Gastrocnemius medialis (tissue), 4 donors: Measurements from ENCODE around the gene TCF7L2. TPM values are rescaled to one million over a fixed set of nuclear protein-coding genes. Genes with fewer than 3 reads are reported as not detected.

Source experiments
- ATAC-seq, 2 donors: fragments of 150-250 bp; one replicate each; pipeline ENCODE4 v1.9.1; 2016
- DNase-seq, 2 donors: peaks; one replicate each; pipeline ENCODE4 v3.0.0-alpha.2; 2019
- H3K27ac ChIP-seq, 4 donors: fragments of 200-600 bp; sonication (generic); 1 replicate in 1 of 4; 2 replicates in 3 of 4; pipeline ENCODE4 v1.5.1; 2016 to 2018; ENCODE audit warnings: mild to moderate bottlenecking in 2 of 4, moderate library complexity in 1 of 4
- H3K27me3 ChIP-seq, 3 donors: fragments of 200-600 bp; sonication (generic) in 2 of 3; 1 replicate in 1 of 3; 2 replicates in 2 of 3; pipeline versions ENCODE4 v1.5.1 to v1.6.0; 2016 to 2019; ENCODE audit warnings: mild to moderate bottlenecking in 1 of 3, moderate library complexity in 1 of 3
- H3K36me3 ChIP-seq, 2 donors: fragments of 200-600 bp; sonication (generic) in 1 of 2; one replicate each; pipeline ENCODE4 v1.5.1; 2017 to 2018
- H3K4me1 ChIP-seq, 2 donors: fragments of 200-600 bp; sonication (generic) in 1 of 2; one replicate each; pipeline ENCODE4 v1.5.1; 2016 to 2017; ENCODE audit warnings: mild to moderate bottlenecking in 2 of 2
- H3K4me3 ChIP-seq, 4 donors: fragments of 200-600 bp; sonication (generic) in 3 of 4; 1 replicate in 1 of 4; 2 replicates in 3 of 4; pipeline ENCODE4 v1.5.1; 2016 to 2019; ENCODE audit warnings: mild to moderate bottlenecking in 2 of 4
- H3K9me3 ChIP-seq, 3 donors: fragments of 200-600 bp; sonication (generic) in 2 of 3; 1 replicate in 1 of 3; 2 replicates in 2 of 3; pipeline ENCODE4 v1.5.1; 2016 to 2019
- CTCF ChIP-seq, 5 experiments: fragments of 450-650 bp in 3 of 5; fragments of 200-600 bp in 2 of 5; sonication (generic) in 2 of 5; IDR thresholded peaks in 4 of 5; conservative IDR thresholded peaks in 1 of 5; 1 replicate in 4 of 5; 2 replicates in 1 of 5; pipeline ENCODE4 v1.5.1; 2016 to 2019; ENCODE audit warnings: antibody characterized with exemption in 5 of 5, mild to moderate bottlenecking in 3 of 5, moderate library complexity in 3 of 5
- POLR2A ChIP-seq, 2 donors: fragments of 450-650 bp; IDR thresholded peaks; one replicate each; pipeline ENCODE4 v1.6.1; 2017; ENCODE audit warnings: antibody characterized with exemption in 2 of 2, mild to moderate bottlenecking in 2 of 2, moderate library complexity in 2 of 2
- in situ Hi-C, 4 donors: fragments of 200-750 bp; cut with MboI; loops; one replicate each; pipeline versions ENCODE4 v1.15.0 to v1.8.0; 2017; ENCODE audit warnings: low sequenced_read_pairs in 4 of 4
- intact Hi-C: fragments of 100-400 bp; cut with DNase I; formaldehyde crosslinking; loops from one replicate; pipeline ENCODE4 v1.15.1; 2023; ENCODE audit warnings: low total_unique reads
- total RNA-seq, 4 donors: library from RNA; depleted of rRNA; stranded (reverse); fragments of >200 nt; gene quantifications; one replicate each; pipeline versions ENCODE4 v1.1.0 to v1.2.3, GENCODE V29; 2016

The TCF7L2 gene
- total RNA-seq, 4 donors from 2014 or later = 4.6 to 5.1 (median 5.0) TPM

- H3K27me3 ChIP-seq = no peaks in the 10 kb centered on the region
- DNase-seq = no peak
- H3K36me3 ChIP-seq = no peaks in the 10 kb centered on the region
- TF ChIP-seq CTCF (IDR thresholded peaks at IDR 0.05 in 4 of 5, conservative IDR thresholded peaks at IDR 0.05 in 1 of 5) = no peak
- no peak for TF ChIP-seq POLR2A (IDR thresholded peaks at IDR 0.05)
- in situ Hi-C loops = no loop called here
- no peaks in the 10 kb centered on the region for H3K4me1 ChIP-seq
- no peak for ATAC-seq
- H3K27ac ChIP-seq = no peak overlapping the region
- no peak overlapping the region for H3K4me3 ChIP-seq
- H3K9me3 ChIP-seq = no peaks in the 10 kb centered on the region
- intact Hi-C loops = no loop called here
These were observed 217.7 kb downstream of the TCF7L2 start for GRCh38 chr10:113167702-113168101.

- intact Hi-C loops (no loop called here), in situ Hi-C loops (no loop called here)
- H3K27me3 ChIP-seq = no peaks in the 10 kb centered on the region
- no peak for ATAC-seq
- no peak overlapping the region for H3K4me3 ChIP-seq
- no peak for TF ChIP-seq POLR2A (IDR thresholded peaks at IDR 0.05)
- no peaks in the 10 kb centered on the region for H3K9me3 ChIP-seq
- H3K4me1 ChIP-seq = no peaks in the 10 kb centered on the region
- no peaks in the 10 kb centered on the region for H3K36me3 ChIP-seq
- no peak overlapping the region for H3K27ac ChIP-seq
- DNase-seq = no peak
These were observed 218.5 kb downstream of the TCF7L2 start for GRCh38 chr10:113168584-113168983.

GRCh38 chr10:113169111-113169510 lies 219.1 kb downstream of the TCF7L2 start:
- TF ChIP-seq CTCF (IDR thresholded peaks at IDR 0.05 in 4 of 5, conservative IDR thresholded peaks at IDR 0.05 in 1 of 5) (no peak), POLR2A (IDR thresholded peaks at IDR 0.05) (no peak)
- Histone ChIP-seq H3K9me3 (no peaks in the 10 kb centered on the region), H3K27ac (no peak overlapping the region), H3K4me3 (no peak overlapping the region), H3K27me3 (no peaks in the 10 kb centered on the region), H3K4me1 (no peaks in the 10 kb centered on the region), H3K36me3 (no peaks in the 10 kb centered on the region)
- in situ Hi-C loops (no loop called here), intact Hi-C loops (no loop called here)
- ATAC-seq (no peak), DNase-seq (no peak)

- intact Hi-C loops = no loop called here
- Histone ChIP-seq H3K4me1 (no peaks in the 10 kb centered on the region), H3K4me3 (no peak overlapping the region), H3K27me3 (no peaks in the 10 kb centered on the region), H3K9me3 (no peaks in the 10 kb centered on the region), H3K27ac (no peak overlapping the region), H3K36me3 (no peaks in the 10 kb centered on the region)
- TF ChIP-seq POLR2A (IDR thresholded peaks at IDR 0.05) (no peak), CTCF (IDR thresholded peaks at IDR 0.05 in 4 of 5, conservative IDR thresholded peaks at IDR 0.05 in 1 of 5) (no peak)
- ATAC-seq (no peak), DNase-seq (no peak)
- in situ Hi-C loops = no loop called here
These were observed 219.9 kb downstream of the TCF7L2 start for GRCh38 chr10:113169853-113170460.

GRCh38 chr10:113171662-113172061 lies 221.6 kb downstream of the TCF7L2 start:
- Histone ChIP-seq H3K27me3 (no peaks in the 10 kb centered on the region), H3K27ac (no peak overlapping the region), H3K4me3 (no peak overlapping the region), H3K4me1 (no peaks in the 10 kb centered on the region), H3K36me3 (no peaks in the 10 kb centered on the region), H3K9me3 (no peaks in the 10 kb centered on the region)
- TF ChIP-seq CTCF (IDR thresholded peaks at IDR 0.05 in 4 of 5, conservative IDR thresholded peaks at IDR 0.05 in 1 of 5) (no peak), POLR2A (IDR thresholded peaks at IDR 0.05) (no peak)
- in situ Hi-C loops (no loop called here), intact Hi-C loops (no loop called here)
- ATAC-seq (no peak), DNase-seq (no peak)
